22Rv1 (cell line): ENCODE data around the gene ACOT12.

Experiments used
- ZFX ChIP-seq: fragments of 450-650 bp; IDR thresholded peaks from 2 replicates; pipeline ENCODE4 v1.6.1; 2017; ENCODE audit warnings: antibody characterized with exemption, borderline replicate concordance
- TF ChIP-seq, protein P1 (sequence below): fragments of 450-650 bp; IDR thresholded peaks from 2 replicates; pipeline ENCODE4 v1.5.1; 2017; ENCODE audit warnings: mild to moderate bottlenecking

- TF ChIP-seq, protein P1, sequence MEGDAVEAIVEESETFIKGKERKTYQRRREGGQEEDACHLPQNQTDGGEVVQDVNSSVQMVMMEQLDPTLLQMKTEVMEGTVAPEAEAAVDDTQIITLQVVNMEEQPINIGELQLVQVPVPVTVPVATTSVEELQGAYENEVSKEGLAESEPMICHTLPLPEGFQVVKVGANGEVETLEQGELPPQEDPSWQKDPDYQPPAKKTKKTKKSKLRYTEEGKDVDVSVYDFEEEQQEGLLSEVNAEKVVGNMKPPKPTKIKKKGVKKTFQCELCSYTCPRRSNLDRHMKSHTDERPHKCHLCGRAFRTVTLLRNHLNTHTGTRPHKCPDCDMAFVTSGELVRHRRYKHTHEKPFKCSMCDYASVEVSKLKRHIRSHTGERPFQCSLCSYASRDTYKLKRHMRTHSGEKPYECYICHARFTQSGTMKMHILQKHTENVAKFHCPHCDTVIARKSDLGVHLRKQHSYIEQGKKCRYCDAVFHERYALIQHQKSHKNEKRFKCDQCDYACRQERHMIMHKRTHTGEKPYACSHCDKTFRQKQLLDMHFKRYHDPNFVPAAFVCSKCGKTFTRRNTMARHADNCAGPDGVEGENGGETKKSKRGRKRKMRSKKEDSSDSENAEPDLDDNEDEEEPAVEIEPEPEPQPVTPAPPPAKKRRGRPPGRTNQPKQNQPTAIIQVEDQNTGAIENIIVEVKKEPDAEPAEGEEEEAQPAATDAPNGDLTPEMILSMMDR = no peak
- no peak for TF ChIP-seq ZFX
Measured at GRCh38 chr5:81405126-81405891, 11.4 kb upstream of the ACOT12 start.
